Esophagus squamous epithelium (tissue), 5 donors: ENCODE data around the gene TBC1D3B. TPM values are rescaled to one million over a fixed set of nuclear protein-coding genes. Genes with fewer than 3 reads are reported as not detected.
"Not testable (repeated sequence)": the region's sequence is repeated elsewhere in the genome, so short reads cannot be mapped to it uniquely, and the experiment has no call there.

ENCODE experiments used
- DNase-seq: peaks from one replicate; lab custom pipeline; 2025; lab: John Stamatoyannopoulos, UW
- H3K27ac ChIP-seq, 4 donors: fragments of 200-600 bp; sonication (generic); one replicate each; pipeline ENCODE4 v1.5.1; 2016 to 2019; ENCODE audit warnings: mild to moderate bottlenecking in 1 of 4
- H3K27me3 ChIP-seq, 4 donors: fragments of 200-600 bp; sonication (generic); 1 replicate in 3 of 4; 2 replicates in 1 of 4; pipeline versions ENCODE4 v1.5.1 to v1.6.0; 2017 to 2021; ENCODE audit warnings: antibody characterized with exemption in 1 of 4
- H3K36me3 ChIP-seq, 3 donors: fragments of 200-600 bp; sonication (generic); one replicate each; pipeline ENCODE4 v1.5.1; 2016 to 2019
- H3K4me1 ChIP-seq, 3 donors: fragments of 200-600 bp; sonication (generic); one replicate each; pipeline ENCODE4 v1.5.1; 2017 to 2019
- H3K4me3 ChIP-seq, 4 donors: fragments of 200-600 bp; sonication (generic); 1 replicate in 3 of 4; 2 replicates in 1 of 4; pipeline ENCODE4 v1.5.1; 2016 to 2019; ENCODE audit warnings: mild to moderate bottlenecking in 2 of 4, moderate library complexity in 1 of 4
- H3K9me3 ChIP-seq, 3 donors: fragments of 200-600 bp; sonication (generic); one replicate each; pipeline ENCODE4 v1.5.1; 2016 to 2019
- CTCF ChIP-seq, 6 experiments: fragments of 450-650 bp in 4 of 6; fragments of 200-600 bp in 2 of 6; sonication (generic) in 2 of 6; IDR thresholded peaks; one replicate each; pipeline ENCODE4 v1.5.1; 2016 to 2019; ENCODE audit warnings: antibody characterized with exemption in 6 of 6, mild to moderate bottlenecking in 4 of 6, moderate library complexity in 4 of 6
- POLR2A ChIP-seq, 4 donors: fragments of 450-650 bp; IDR thresholded peaks; one replicate each; pipeline ENCODE4 v1.6.1; 2017; ENCODE audit warnings: antibody characterized with exemption in 4 of 4, mild to moderate bottlenecking in 4 of 4, moderate library complexity in 3 of 4
- WGBS, 2 donors: methylation state at CpG; one replicate each; pipeline ENCODE4 v1.1.5; 2018; 5-methylcytosine and 5-hydroxymethylcytosine counted together
- intact Hi-C: fragments of 100-400 bp; cut with DNase I; formaldehyde crosslinking; loops from one replicate; pipeline ENCODE4 v1.15.0; 2022
- total RNA-seq, 4 donors: library from RNA; depleted of rRNA; stranded (reverse); fragments of >200 nt; gene quantifications; one replicate each; pipeline ENCODE4 v1.1.0, GENCODE V29; 2016
- donor health status: DM: yes; HTN: yes; CAD: no.

Gene TBC1D3B
- total RNA-seq, 4 donors from 2014 or later, result 2.9 to 11.7 (median 9.4) TPM; not detected in 1

GRCh38 chr17:36185416-36185815, 9.0 kb upstream of the TBC1D3B start:
- Histone ChIP-seq H3K27me3 (peaks cover 0 to 53% (median 4%) of the 10 kb centered on the region in 4 donors), H3K36me3 (no peaks in the 10 kb centered on the region), H3K4me3 (no peak overlapping the region), H3K27ac (no peak overlapping the region), H3K4me1 (peaks cover 4 to 23% (median 18%) of the 10 kb centered on the region in 3 donors), H3K9me3 (no peaks in the 10 kb centered on the region)
- TF ChIP-seq CTCF (IDR thresholded peaks at IDR 0.05), result no peak
- no peak for TF ChIP-seq POLR2A (IDR thresholded peaks at IDR 0.05)
- intact Hi-C loops, result no loop called here
- DNase-seq, result no peak
- WGBS, 2 donors, result 41 to 46% methylated on average over 2 of the region's 2 CpGs

- Histone ChIP-seq H3K9me3 (no peaks in the 10 kb centered on the region), H3K4me3 (peak overlapping the region in 3 of 4 donors; percentile 44 to 74 (median 69)), H3K36me3 (no peaks in the 10 kb centered on the region), H3K27me3 (peaks cover 0 to 53% (median 4%) of the 10 kb centered on the region in 4 donors), H3K27ac (peak overlapping the region in 3 of 4 donors; percentile 16 to 73 (median 71)), H3K4me1 (peaks cover 4 to 23% (median 18%) of the 10 kb centered on the region in 3 donors)
- WGBS, 2 donors, result 81 to 89% methylated on average over 7 of the region's 12 CpGs
- TF ChIP-seq CTCF (IDR thresholded peaks at IDR 0.05), result no peak
- no peak for TF ChIP-seq POLR2A (IDR thresholded peaks at IDR 0.05)
- intact Hi-C loops, result no loop called here
- DNase-seq, result no peak
These were observed 7.8 kb upstream of the TBC1D3B start for GRCh38 chr17:36184023-36184765.

- Histone ChIP-seq H3K9me3 (no peaks in the 10 kb centered on the region), H3K27ac (peak overlapping the region; percentile 16 to 73 (median 49)), H3K4me3 (peak overlapping the region; percentile 26 to 74 (median 56)), H3K36me3 (no peaks in the 10 kb centered on the region), H3K27me3 (peaks cover 0 to 53% (median 4%) of the 10 kb centered on the region in 4 donors), H3K4me1 (peaks cover 4 to 23% (median 18%) of the 10 kb centered on the region in 3 donors)
- 0% methylated on average over 2 of the region's 76 CpGs; no CpG with 5 or more reads in 1 of the 2 donors for WGBS, 2 donors
- TF ChIP-seq POLR2A (IDR thresholded peaks at IDR 0.05), result peak in 1 of 4 donors; percentile 31
- TF ChIP-seq CTCF (IDR thresholded peaks at IDR 0.05), result no peak
- intact Hi-C loops, result no loop called here
- no peak for DNase-seq
These were observed 6.8 kb upstream of the TBC1D3B start for GRCh38 chr17:36183001-36183971.

- WGBS, 2 donors, result 33 to 70% methylated on average over 10 to 28 of the region's 48 CpGs
- H3K27ac ChIP-seq, result peak overlapping the region in 3 of 4 donors; percentile 27 to 73 (median 71)
- no peaks in the 10 kb centered on the region for H3K9me3 ChIP-seq
- intact Hi-C loops, result no loop called here
- no peaks in the 10 kb centered on the region for H3K36me3 ChIP-seq
- H3K27me3 ChIP-seq, result peaks cover 0 to 53% (median 4%) of the 10 kb centered on the region in 4 donors
- TF ChIP-seq CTCF (IDR thresholded peaks at IDR 0.05) (no peak), POLR2A (IDR thresholded peaks at IDR 0.05) (no peak)
- peaks cover 4 to 23% (median 18%) of the 10 kb centered on the region in 3 donors for H3K4me1 ChIP-seq
- peak overlapping the region; percentile 26 to 74 (median 56) for H3K4me3 ChIP-seq
- no peak for DNase-seq
These were observed 6.0 kb upstream of the TBC1D3B start for GRCh38 chr17:36182176-36183000.

GRCh38 chr17:36181446-36182175, 5.2 kb upstream of the TBC1D3B start:
- H3K27ac ChIP-seq, intact Hi-C loops, H3K4me3 ChIP-seq, DNase-seq, H3K36me3 ChIP-seq, H3K9me3 ChIP-seq: not testable (repeated sequence)
- WGBS, 2 donors, result 78 to 83% methylated on average over 1 to 6 of the region's 6 CpGs
- Histone ChIP-seq H3K27me3 (peaks cover 0 to 53% (median 4%) of the 10 kb centered on the region in 4 donors), H3K4me1 (peaks cover 4 to 23% (median 18%) of the 10 kb centered on the region in 3 donors)

GRCh38 chr17:36168836-36169235, 7.6 kb downstream of the TBC1D3B start:
- H3K9me3 ChIP-seq, intact Hi-C loops, H3K27me3 ChIP-seq, H3K4me1 ChIP-seq, H3K27ac ChIP-seq, H3K36me3 ChIP-seq, H3K4me3 ChIP-seq, DNase-seq: not testable (repeated sequence)
- WGBS, 2 donors, result 17% methylated on average over 2 of the region's 8 CpGs; no CpG with 5 or more reads in 1 of the 2 donors
